Heart left ventricle (tissue), 13 donors: Measurements from ENCODE around the gene KNSTRN.

Experiments
- POLR2A ChIP-seq, 2 donors: fragments of 450-650 bp; IDR thresholded peaks; one replicate each; pipeline ENCODE4 v1.6.1; 2017; ENCODE audit warnings: antibody characterized with exemption in 2 of 2, mild to moderate bottlenecking in 2 of 2, moderate library complexity in 2 of 2
- TF ChIP-seq, protein P1 (sequence below), 12 donors: fragments of 200-600 bp; sonication (generic) in 4 of 12; IDR thresholded peaks; one replicate each; pipeline versions ENCODE4 v1.5.0 to v1.8.0; 2018 to 2022; ENCODE audit warnings: antibody characterized with exemption in 12 of 12, mild to moderate bottlenecking in 5 of 12
- donor health status: ischemic (EF 13 %, LVEDD 7.1; RV severe dilation, severe dysfunction).
- donor health status: DM: no; HTN: yes; CAD: no.
- donor health status: DM: no; HTN: no; CAD: no.
- donor health status: ischemic (EF 25% LVEDD 6.9; RV normal size, moderate dysfunction).
- donor health status: ischemic (EF 25% LVEDD 5.7; RV mildly dilated, moderate dysfunction).
- donor health status: ischemic (EF 35%, LVEDD 5.7; RV mildly dilated, moderate dysfunction).
- donor health status: nonischemic (EF 11% LVEDD 7.7; RV severe dilation, severe dysfunction).
- donor health status: DM: yes; HTN: yes; CAD: no.
- donor health status: PGD.
- donor health status: ischemic (EF 29% LVEDD 5.4; RV normal size, mild dysfunction).
- donor health status: nonischemic (EF 23%, LVEDD 6.1; RV moderate dilation, normal function).

- TF ChIP-seq, protein P1, sequence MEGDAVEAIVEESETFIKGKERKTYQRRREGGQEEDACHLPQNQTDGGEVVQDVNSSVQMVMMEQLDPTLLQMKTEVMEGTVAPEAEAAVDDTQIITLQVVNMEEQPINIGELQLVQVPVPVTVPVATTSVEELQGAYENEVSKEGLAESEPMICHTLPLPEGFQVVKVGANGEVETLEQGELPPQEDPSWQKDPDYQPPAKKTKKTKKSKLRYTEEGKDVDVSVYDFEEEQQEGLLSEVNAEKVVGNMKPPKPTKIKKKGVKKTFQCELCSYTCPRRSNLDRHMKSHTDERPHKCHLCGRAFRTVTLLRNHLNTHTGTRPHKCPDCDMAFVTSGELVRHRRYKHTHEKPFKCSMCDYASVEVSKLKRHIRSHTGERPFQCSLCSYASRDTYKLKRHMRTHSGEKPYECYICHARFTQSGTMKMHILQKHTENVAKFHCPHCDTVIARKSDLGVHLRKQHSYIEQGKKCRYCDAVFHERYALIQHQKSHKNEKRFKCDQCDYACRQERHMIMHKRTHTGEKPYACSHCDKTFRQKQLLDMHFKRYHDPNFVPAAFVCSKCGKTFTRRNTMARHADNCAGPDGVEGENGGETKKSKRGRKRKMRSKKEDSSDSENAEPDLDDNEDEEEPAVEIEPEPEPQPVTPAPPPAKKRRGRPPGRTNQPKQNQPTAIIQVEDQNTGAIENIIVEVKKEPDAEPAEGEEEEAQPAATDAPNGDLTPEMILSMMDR (IDR thresholded peaks at IDR 0.05): no peak
- no peak for TF ChIP-seq POLR2A (IDR thresholded peaks at IDR 0.05)
Measured at GRCh38 chr15:40352281-40352901, 30.1 kb upstream of the KNSTRN start.
